Astrocyte (in vitro differentiated cells and primary cell): Measurements from ENCODE around the gene C6orf89.

Source experiments
- CTCF ChIP-seq: IDR thresholded peaks from 2 replicates; pipeline ENCODE4 v1.5.1; 2011; ENCODE audit warnings: low read depth, mild to moderate bottlenecking, inconsistent platforms, low read length, moderate library complexity; ENCODE audit not compliant: insufficient read depth
- EZH2 ChIP-seq: IDR thresholded peaks from 2 replicates; pipeline ENCODE4 v1.6.1; 2012; ENCODE audit warnings: mild to moderate bottlenecking, low read length, inconsistent platforms; ENCODE audit not compliant: insufficient read depth

GRCh38 chr6:36855750-36856149 is 30.0 kb upstream of the C6orf89 start:
- no peak for TF ChIP-seq CTCF
- no peak for TF ChIP-seq EZH2
